HG02759 (cell line): ENCODE measurements around the gene COL25A1.
A peak's percentile ranks its signal among the peaks of the same experiment; 100 is the strongest.
"Not testable (repeated sequence)": the region's sequence is repeated elsewhere in the genome, so short reads cannot be mapped to it uniquely, and the experiment has no call there.

Source experiments
- ATAC-seq: cut with Tn5 transposase; IDR thresholded peaks from one replicate; pipeline ENCODE4 v1.9.1; 2021; ENCODE audit warnings: mild to moderate bottlenecking, moderate library complexity; ENCODE audit not compliant: unreplicated experiment

COL25A1 gene

GRCh38 chr4:108881986-108882385, 420.5 kb downstream of the COL25A1 start:
- no peak for ATAC-seq

- no peak for ATAC-seq
These were observed 421.3 kb downstream of the COL25A1 start for GRCh38 chr4:108881190-108881589.

- no peak for ATAC-seq
These were observed 423.7 kb downstream of the COL25A1 start for GRCh38 chr4:108878806-108879205.

GRCh38 chr4:108877821-108878220, 424.6 kb downstream of the COL25A1 start:
- ATAC-seq, result no peak

- no peak for ATAC-seq
These were observed 427.7 kb downstream of the COL25A1 start for GRCh38 chr4:108874806-108875205.

- ATAC-seq, result not testable (repeated sequence)
These were observed 432.5 kb downstream of the COL25A1 start for GRCh38 chr4:108869970-108870369.

GRCh38 chr4:108868606-108869227, 433.7 kb downstream of the COL25A1 start:
- no peak for ATAC-seq

GRCh38 chr4:108867476-108867875, 435.0 kb downstream of the COL25A1 start:
- ATAC-seq, result no peak

- no peak for ATAC-seq
These were observed 441.1 kb downstream of the COL25A1 start for GRCh38 chr4:108861334-108861733.

GRCh38 chr4:108854786-108855185, 447.7 kb downstream of the COL25A1 start:
- ATAC-seq, result no peak

- ATAC-seq, result no peak
These were observed 449.8 kb downstream of the COL25A1 start for GRCh38 chr4:108852691-108853090.

GRCh38 chr4:108851366-108851765, 451.1 kb downstream of the COL25A1 start:
- ATAC-seq, result no peak

GRCh38 chr4:108850219-108850649, 452.2 kb downstream of the COL25A1 start:
- peak; percentile 52 for ATAC-seq

GRCh38 chr4:108849611-108850168, 452.8 kb downstream of the COL25A1 start:
- peak; percentile 95 for ATAC-seq

GRCh38 chr4:108846568-108846967, 455.9 kb downstream of the COL25A1 start:
- ATAC-seq, result no peak

GRCh38 chr4:108840426-108840975, 462.0 kb downstream of the COL25A1 start:
- ATAC-seq, result no peak

GRCh38 chr4:108839333-108839732, 463.1 kb downstream of the COL25A1 start:
- ATAC-seq, result no peak

GRCh38 chr4:108838451-108838850, 464.0 kb downstream of the COL25A1 start:
- no peak for ATAC-seq

GRCh38 chr4:108834835-108835384, 467.5 kb downstream of the COL25A1 start:
- peak; percentile 52 for ATAC-seq

- no peak for ATAC-seq
These were observed 468.2 kb downstream of the COL25A1 start for GRCh38 chr4:108834166-108834834.

GRCh38 chr4:108833046-108833445, 469.4 kb downstream of the COL25A1 start:
- ATAC-seq, result no peak

GRCh38 chr4:108831886-108832285, 470.6 kb downstream of the COL25A1 start:
- no peak for ATAC-seq
